Stimulated activated CD4-positive, alpha-beta T cell treated with anti-CD3 and anti-CD28 coated beads, Interleukin-15, amount 100 ng/mL, for 1 hour (primary cell): ENCODE measurements around the gene KRTAP4-5.
"Not testable (repeated sequence)": the region's sequence is repeated elsewhere in the genome, so short reads cannot be mapped to it uniquely, and the experiment has no call there.

Source experiments
- DNase-seq, 2 donors: peaks; one replicate each; pipeline ENCODE4 v3.0.0-alpha.2; 2020; ENCODE audit warnings: low read depth in 1 of 2, low spot score in 1 of 2

KRTAP4-5 gene

DNA sequence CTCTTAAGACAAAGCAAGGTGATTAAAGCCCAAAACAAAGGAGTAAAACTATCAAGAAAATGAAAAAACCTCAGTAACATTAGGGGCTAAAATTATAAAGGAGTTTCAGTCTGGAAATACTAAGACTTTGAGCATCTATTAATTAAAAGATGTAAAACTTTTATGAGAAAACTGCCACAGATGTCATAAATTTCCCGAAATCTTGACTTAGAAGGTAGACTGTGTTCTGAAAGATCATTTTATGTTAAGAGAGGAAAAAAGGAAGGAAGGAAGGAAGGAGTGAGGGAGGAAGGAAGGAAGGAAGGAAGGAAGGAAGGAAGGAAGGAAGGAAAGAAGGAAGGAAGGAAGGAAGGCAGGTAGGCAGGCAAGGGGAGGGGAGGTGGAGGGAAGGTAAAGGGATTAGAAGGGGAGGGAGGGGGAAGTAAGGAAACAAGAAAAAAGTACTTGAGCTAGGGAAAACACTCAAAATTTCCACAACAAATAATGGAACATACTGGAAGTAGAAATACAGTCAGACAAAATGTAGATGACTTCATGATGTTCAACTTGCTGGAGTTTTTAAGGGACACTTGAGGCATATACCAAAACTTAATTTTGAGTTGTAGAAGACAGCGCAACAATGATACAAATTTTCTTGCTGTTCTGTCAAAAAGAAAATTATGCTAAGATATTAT lies 2.0 kb downstream of the KRTAP4-5 start:
- no peak for DNase-seq

DNA sequence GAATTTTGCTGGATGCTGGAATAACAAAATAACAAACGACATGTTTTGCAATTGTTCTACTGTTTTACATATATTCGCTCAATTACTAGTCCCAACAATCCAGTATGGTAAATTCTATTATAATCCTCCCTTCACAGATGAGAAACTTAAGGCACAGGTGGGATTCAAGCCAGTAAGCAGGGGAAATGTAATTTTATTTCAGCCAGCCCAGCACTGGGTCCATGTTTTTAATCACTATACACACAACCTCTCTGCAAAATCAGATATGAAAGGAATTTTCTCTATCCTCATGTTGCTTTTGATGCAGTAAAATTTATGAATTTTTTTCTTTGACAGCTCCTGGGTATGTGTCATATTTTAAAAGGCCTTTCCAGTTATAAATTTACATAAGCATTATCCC lies 4.4 kb downstream of the KRTAP4-5 start:
- no peak for DNase-seq

DNA sequence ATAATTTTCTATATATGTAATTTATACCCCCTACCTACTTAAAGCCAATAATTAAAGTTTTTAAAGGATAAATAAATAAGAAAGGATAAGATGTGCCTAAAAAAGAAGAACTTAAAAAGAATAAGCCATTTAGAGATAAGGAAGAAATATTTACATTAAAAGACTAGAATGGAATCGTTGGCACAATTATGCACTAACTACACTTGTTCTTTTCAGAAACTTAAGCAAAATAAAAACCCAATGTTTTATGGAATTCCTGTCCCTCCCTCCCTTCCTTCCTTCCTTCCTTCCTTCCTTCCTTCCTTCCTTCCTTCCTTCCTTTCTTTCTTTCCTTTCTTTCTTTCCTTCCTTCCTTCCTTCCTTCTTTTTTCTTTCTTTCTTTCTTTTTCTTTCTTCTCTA lies 4.8 kb downstream of the KRTAP4-5 start:
- DNase-seq, result no peak

DNA sequence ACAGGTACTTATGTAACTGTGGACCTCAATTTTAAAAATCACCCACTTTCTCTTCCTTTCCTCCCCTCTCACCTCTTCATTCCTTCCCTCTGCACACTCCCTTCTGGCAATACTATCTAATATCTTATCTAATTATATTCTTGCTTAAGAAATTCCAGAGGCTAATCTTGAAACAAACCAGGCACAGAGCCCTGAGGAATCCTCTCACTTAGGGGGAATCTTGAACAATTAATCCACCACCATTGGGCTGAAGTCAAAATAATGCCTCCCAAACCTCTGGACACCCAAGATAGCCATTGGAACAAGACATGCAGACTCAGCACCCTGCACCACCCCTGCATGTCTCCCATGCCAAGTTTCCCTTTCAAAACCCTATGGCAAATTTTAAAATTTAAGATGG lies 8.3 kb downstream of the KRTAP4-5 start:
- DNase-seq, result no peak

DNA sequence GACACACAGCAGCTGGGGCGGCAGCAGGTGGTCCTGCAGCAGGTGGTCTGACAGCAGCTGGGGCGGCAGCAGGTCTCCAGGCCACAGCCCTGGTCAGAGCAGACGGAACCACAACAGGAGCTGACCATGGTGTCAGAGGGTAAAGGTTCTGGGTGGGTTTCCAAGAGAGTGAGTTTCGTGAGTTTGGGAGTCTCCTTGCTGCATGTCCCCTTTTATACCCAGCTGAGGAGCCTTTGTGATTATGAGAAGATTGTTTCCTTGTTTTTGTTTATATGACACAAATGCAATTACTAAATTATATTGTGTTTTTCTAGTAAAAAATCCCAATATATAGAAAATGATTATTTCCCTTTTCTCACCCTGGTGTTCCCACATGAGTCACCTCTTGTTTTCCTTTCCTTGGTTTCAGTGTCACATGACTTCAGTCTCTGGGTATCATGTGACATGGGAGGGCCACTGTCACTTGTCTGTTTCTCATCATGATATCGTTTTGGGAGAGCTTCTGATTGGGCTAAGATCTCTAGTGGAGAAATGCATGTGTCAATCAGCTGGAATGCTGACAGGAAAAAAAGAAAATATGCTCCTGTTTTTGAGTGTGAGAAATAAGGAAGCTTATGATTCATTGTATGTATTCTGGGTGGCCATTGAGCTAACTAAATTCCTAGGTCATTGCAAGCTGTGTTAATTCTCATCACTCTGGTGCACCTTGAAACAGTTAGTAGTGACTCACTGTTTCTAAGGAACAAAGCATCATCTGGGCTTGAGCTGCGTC lies 9.1 kb downstream of the KRTAP4-5 start, which contains the start of gene KRTAP4-6:
KRTAP4-6 (minus strand) TSS at position 185 of the 772 bp plus-strand sequence; CDS start at position 128, 57 bp downstream.
- no peak for DNase-seq

DNA sequence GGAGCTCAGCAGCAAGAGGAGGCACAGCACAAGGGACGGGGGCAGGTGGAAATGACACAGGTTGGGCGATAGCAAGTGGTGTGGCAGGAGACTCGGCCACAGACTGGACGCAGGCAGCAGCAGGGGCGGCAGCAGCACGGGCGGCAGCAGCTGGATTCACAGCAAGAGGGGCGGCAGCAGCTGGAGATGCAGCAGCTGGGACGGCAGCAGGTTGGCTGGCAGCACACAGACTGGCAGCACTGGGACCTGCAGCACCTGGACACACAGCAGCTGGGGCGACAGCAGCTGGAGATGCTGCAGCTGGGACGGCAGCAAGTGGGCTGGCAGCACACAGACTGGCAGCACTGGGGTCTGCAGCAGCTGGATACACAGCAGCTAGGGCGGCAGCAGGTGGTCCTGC lies 9.8 kb downstream of the KRTAP4-5 start:
- DNase-seq, result not testable (repeated sequence)

DNA sequence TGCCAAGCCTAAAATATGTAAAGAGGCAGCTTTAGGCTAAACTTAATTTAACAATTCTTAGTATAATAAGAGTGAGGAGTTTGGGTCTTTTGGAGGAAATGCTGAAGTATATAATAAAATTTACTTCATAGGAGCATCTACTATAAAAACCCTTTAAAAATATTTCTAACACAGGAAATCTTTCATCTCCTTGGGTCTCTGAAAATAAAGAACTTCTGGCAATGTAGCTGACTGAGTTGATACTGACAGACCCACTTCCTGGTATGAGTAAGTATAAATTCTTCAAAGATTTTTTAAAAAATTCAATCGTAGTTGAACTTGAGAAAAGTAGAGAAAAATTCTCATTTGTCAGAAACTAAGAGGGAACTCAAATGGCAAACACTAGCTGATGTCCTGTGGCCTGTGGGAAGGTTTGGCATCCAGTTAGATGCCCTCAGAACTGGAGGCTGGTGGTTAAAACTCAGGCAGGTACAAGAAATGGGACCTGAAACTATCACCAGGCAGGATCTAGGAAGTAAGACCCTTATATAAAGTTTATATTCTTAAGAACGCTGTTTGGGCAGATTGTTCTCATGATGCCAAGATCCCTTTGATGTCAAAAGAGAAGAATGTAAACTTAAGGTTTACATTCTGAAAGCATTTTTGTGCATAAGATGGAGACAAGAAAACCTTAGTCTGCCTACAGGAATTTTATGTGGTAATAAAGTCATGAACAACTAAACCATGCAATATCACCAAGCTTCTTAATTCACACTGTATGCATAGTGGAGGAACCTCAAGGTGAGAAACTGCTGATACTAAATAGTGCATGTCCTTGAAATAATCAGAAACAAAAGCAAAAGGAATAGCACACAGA lies 15.5 kb downstream of the KRTAP4-5 start:
- DNase-seq, result no peak

DNA sequence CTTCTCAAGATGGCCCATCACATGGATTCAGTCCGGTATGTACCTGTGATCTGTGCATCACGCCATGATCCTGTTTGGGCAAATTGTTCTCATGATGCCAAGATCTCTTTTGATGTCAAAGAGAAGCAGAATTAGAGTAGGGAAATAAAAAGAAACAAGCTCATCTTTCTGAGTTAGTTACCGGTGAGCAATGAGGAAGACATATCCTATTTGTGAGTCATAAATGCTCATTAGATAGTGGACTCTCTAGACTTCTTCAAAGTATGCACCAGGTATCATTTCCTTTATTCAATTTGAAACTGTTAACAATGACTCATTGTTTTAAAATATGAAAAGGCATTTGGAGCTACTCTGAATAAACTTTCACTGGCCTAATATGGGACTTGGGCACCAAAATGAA lies 17.6 kb downstream of the KRTAP4-5 start:
- DNase-seq, result no peak

DNA sequence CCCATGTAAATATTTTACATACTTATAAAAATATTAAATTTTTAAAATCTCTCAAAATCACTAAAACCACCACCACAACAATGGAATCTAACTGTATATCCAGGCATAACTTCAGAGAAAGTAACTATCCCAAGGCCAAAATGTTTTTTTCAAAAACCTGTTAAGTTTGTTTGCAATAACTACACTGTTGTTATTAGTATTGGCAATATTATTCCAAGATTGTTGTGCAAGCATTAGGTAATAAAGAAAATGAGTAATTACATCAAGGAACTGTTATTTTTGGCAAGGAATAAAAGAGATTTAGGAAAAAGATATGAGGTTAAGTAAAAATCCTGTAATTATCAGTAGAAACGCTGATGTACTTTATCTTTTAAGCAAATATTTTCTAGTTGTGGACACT lies 22.3 kb downstream of the KRTAP4-5 start:
- no peak for DNase-seq

DNA sequence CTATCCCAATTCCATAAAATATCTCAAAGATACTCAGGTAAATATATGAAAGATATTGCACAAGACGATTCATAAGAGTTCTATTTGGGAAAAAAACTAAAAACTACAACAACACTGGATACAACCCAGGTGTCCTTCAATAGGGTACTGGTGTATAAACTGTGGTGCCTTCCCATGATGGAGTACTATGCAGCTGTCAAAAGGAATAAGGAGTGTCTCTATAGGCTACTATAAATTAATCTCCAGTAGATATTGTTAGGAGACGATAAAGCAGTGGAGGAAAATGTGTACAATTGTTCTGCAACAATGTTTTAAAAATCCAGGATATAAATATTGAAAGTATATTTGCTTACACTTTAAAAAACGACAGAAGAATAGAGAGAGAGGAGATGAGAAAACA lies 23.2 kb downstream of the KRTAP4-5 start:
- no peak for DNase-seq

DNA sequence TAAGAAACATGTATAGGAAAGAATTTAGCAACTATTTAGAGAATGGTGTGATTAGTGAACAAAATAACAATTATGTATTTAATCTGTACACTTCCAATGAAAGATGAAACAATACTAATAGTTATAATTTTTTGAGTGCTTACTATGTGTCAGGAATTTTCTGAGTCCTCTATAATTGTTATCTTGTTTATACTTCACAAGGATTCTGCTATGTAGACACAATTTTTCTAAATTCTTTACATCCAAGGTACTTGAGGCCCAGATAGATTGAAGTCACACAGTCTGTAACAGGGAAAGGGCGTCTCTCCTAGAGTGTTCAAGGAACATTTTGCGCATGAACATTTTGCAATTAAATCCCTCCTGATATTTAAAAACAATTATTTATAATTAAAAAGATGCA lies 24.6 kb downstream of the KRTAP4-5 start:
- no peak for DNase-seq

DNA sequence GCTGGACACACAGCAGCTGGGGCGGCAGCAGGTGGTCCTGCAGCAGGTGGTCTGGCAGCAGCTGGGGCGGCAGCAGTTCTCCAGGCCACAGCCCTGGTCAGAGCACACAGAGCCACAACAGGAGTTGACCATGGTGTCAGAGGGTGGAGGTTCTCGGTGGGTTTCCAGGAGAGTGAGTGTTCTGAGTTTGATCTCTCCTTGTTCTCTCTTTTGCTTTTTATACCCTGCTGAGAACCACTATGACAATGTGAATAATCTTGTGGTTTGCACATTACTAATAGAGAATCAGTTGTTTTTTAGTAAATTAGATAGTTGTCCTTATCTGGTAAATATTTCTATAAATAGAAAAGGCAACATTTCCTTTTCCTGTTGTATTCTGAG lies 25.6 kb downstream of the KRTAP4-5 start, which contains the start of gene KRTAP4-12:
KRTAP4-12 (minus strand) TSS at position 192 of the 381 bp plus-strand sequence; CDS start at position 132, 60 bp downstream.
- DNase-seq, result not testable (repeated sequence)

DNA sequence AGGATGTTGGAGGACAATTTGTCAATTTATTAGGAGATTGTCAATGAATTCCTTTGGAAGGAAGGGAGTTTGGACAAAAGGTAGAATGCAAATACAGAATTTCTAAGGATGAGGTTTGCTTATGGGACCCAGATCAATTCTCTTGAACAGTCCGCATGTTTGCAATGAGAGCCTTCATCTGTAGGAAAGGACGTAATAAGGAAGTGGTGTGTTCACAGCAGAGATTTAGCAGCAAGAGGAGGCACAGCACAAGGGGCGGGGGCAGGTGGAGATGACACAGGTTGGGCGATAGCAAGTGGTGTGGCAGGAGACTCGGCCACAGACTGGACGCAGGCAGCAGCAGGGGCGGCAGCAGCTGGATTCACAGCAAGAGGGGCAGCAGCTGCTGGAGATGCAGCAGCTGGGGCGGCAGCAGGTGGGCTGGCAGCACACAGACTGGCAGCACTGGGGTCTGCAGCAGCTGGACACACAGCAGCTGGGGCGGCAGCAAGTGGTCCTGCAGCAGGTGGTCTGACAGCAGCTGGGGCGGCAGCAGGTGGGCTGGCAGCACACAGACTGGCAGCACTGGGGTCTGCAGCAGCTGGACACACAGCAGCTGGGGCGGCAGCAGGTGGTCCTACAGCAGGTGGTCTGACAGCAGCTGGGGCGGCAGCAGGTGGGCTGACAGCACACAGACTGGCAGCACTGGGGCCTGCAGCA lies 26.2 kb downstream of the KRTAP4-5 start:
- not testable (repeated sequence) for DNase-seq

DNA sequence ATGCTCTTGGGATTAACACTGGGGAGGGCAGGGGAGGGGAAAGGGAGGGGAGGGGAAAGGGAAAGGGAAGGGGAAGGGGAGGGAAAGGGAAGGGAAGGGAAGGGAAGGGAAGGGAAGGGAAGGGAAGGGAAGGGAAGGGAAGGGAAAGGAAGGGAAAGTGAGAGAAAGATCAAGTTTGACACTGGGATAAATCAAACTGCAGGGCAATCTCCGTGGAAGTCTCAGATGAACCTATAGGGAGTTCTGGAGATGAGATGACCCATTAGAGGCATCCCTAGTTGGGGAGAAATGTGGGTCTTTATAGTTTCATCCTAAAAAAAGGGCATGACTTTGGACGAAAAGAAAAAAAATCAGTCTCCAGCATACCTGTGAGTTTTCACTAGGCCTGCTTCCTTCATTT lies 27.9 kb downstream of the KRTAP4-5 start:
- DNase-seq, result no peak

DNA sequence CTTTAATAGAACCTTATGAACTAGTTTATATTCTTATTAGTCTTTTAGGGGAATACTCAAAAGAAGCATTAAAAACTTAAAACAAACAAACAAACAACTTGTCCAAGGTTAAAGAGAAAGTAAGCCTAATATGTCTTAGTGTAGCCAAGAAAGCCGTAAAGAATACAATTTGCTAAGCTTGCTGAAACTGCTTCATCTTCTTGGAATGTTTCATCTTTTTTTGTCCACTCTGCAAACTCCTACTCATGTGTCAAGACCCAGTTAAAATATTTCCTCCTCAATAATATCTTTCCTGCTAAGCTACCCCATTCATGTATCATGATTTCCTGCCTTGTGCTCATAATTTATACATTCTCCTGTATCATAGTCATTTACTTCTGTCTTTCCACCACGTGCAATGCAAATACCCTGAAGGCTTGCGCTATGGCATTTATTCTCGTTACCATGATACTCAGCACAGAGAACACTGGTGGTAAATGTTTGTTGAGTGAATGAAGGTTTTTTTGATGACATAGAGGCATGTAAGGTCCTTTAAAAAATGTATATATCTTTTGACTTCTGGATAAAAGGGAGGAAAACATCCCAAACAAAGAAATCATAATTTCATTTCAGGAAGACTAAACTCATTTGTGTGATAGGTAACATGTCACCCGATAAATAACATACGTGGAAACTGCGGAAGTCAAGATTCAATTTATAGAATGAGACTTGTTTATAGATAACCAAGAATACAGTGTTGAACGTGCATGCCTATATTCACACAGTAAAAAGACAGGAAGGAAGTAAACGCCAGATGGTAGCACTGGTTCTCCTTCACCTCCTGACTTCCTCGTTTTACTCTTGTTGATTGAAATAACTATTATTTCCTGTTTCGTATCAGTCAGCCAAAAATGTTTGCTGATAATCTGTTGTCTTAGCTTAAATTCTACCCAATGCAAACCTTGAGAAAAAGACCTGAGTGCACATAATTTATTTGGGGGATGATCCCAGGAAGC lies 29.6 kb downstream of the KRTAP4-5 start:
- DNase-seq, result not testable (repeated sequence)

DNA sequence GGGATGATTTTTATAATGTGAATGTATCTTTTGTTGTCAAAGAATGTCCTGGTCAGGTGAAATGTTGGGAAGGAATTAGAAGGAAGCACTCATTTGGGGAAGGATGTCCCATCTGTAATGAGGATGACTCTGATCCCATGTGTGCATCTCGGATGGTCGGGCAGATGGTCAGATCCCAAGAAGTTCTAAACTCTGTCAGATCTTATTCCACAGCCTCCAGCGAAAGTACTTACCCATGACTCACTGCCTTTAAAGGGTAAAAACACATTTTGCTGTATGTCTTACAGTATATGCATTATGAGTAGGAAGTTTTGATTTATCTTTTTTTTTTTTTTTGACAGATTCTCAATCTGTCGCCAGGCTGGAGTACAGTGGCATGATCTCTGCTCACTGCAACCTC lies 30.9 kb downstream of the KRTAP4-5 start:
- no peak for DNase-seq

DNA sequence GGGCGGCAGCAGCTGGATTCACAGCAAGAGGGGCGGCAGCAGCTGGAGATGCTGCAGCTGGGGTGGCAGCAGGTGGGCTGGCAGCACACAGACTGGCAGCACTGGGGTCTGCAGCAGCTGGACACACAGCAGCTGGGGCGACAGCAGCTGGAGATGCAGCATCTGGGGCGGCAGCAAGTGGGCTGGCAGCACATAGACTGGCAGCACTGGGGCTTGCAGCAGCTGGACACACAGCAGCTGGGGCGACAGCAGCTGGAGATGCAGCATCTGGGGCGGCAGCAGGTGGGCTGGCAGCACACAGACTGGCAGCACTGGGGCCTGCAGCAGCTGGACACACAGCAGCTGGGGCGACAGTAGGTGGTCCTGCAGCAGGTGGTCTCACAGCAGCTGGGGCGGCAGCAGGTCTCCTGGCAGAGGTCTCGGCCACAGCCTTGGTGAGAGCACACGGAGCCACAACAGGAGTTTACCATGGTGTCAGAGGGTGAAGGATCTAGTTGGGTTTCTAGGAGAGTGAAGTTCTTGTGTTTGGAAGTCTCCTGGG lies 31.7 kb downstream of the KRTAP4-5 start, which contains the start of gene KRTAP4-11:
KRTAP4-11 (minus strand) TSS at position 528 of the 541 bp plus-strand sequence; CDS start at position 470, 58 bp downstream.
- not testable (repeated sequence) for DNase-seq

DNA sequence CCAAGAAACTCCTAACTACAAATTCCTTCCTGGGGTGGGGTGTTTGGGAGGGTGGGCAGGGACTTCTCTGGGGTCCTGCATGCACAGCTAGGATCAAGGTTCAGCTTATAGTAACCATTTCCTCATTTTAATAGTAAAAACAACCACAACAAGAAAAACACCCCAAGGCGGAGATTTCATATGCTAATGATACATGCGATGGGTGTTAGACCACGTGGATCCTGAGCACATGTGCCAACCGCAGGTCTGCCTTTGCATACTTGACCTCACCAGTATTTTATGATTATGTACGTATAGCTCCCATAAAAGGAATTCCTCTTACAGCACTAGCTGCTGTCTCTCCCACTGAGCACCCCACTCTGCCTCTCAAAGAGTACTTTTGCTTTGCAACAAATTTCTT lies 33.3 kb downstream of the KRTAP4-5 start:
- DNase-seq, result no peak

DNA sequence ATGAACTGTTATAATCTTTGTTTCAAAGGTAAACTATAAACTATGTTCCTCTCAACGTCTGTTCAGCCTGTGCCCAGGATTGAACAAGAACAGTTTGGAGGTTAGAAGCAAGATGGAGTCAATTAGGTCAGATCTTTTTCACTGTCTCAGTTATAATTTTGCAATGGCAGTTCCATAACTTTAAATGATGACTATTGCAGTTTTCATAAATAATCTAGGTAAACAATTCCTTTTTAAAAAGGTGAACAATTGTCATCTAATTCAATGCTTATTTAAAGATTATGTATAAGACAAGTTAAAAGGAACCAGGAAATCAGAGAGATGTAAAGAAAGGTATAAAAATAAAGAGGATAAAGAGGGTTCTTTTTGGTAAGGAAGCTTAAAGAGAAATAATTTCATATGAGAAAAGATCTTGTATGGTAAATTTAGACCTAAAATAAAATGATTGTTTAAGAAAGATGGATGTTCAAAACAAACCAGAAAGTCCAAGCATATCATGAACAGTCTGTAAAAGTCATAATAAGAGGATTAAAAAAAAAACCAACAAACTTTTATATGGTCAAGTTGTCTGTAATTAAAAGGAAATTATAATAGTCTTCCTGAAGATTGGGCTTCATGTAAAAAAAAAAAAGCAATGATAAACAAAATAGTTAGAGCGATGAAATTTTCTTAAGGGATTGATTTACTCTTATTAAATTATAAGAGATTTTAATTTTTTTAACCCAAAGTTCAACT lies 38.3 kb downstream of the KRTAP4-5 start:
- no peak for DNase-seq
